ENCODE results near the gene DLGAP1. TPM values are rescaled to one million over a fixed set of nuclear protein-coding genes. Genes with fewer than 3 reads are reported as not detected.

Gene DLGAP1
- total and polyA plus RNA-seq, 10 of the 15 experiments (the other 5 are each of a cell fraction or from before 2014, with no cell fraction given): 0.23 to 27.6 (median 1.9) TPM

GRCh38 chr18:3710712-3711301, 744.3 kb downstream of the DLGAP1 start (continued):
- TF ChIP-seq ZNF687 (IDR thresholded peaks at IDR 0.05) (no peak), IRF3 (IDR thresholded peaks at IDR 0.05) (no peak)

GRCh38 chr18:3709205-3709604, 745.9 kb downstream of the DLGAP1 start:
- intact Hi-C loops (cut with micrococcal nuclease; ENCODE audit: unreplicated experiment) (no loop called here), in situ Hi-C loops (cut with MboI) (no loop called here)
- Histone ChIP-seq H3K36me3 (ENCODE audit: control insufficient read depth in 2 of 2, insufficient read depth in 2 of 2, low read length in 1 of 2) (no peaks in the 10 kb centered on the region), H3K79me2 (ENCODE audit: control insufficient read depth, insufficient read depth, low read length) (no peaks in the 10 kb centered on the region), H3K9me3 (replicated peaks; ENCODE audit: control insufficient read depth, insufficient read depth, low read length) (no peaks in the 10 kb centered on the region), H3K27me3 (replicated peaks in 1 of 2; ENCODE audit: control insufficient read depth in 2 of 2, insufficient read depth in 2 of 2, low read length in 1 of 2) (no peaks in the 10 kb centered on the region), H3K4me1 (ENCODE audit: control insufficient read depth, insufficient read depth, low read length) (no peaks in the 10 kb centered on the region), H3K4me3 (no peak overlapping the region), H4K20me1 (ENCODE audit: control insufficient read depth, insufficient read depth) (no peaks in the 10 kb centered on the region), H3K4me2 (ENCODE audit: control insufficient read depth, insufficient read depth) (no peak overlapping the region), H2AFZ (ENCODE audit: control insufficient read depth, low read depth, low read length) (no peak overlapping the region), H3K27ac (ENCODE audit: control insufficient read depth, insufficient read depth) (no peak overlapping the region), H3K9ac (ENCODE audit: control insufficient read depth, insufficient read depth, low read length) (no peak overlapping the region)
- ATAC-seq (no peak), DNase-seq (ENCODE audit: low read depth, low spot score) (no peak), FAIRE-seq (no peak)
- no TSS peak for BruUV-seq (replicated peaks)
- SMC1A ChIA-PET (ENCODE audit: uncharacterized antibody, unreplicated experiment): interaction anchor here (1.2 to 1.8 kb wide), 6 partner anchors 11 to 42 kb away, joined by 3 to 11 read pairs (median 4); no protein-coding TSS in a partner anchor
- WGBS (ENCODE audit: insufficient coverage, insufficient replicate concordance, low lambda C conversion rate, missing lambda C conversion rate): 0% methylated on average over 4 of the region's 4 CpGs
- RAD21 ChIA-PET (ENCODE audit: unreplicated experiment): interaction anchor here (1.0 to 1.2 kb wide), 2 partner anchors 43 to 286 kb away, joined by 3 to 4 read pairs; no protein-coding TSS in a partner anchor
- TF ChIP-seq EP300 (IDR thresholded peaks at IDR 0.05; ENCODE audit: borderline replicate concordance in 1 of 2, control insufficient read depth in 1 of 2, low read depth in 2 of 2, low read length in 2 of 2): no peak
- TF ChIP-seq BCL11A (IDR thresholded peaks at IDR 0.05; ENCODE audit: low read depth, low read length): no peak
- no peak for TF ChIP-seq NR2F1 (conservative IDR thresholded peaks at IDR 0.05)
- no peak for TF ChIP-seq GATAD2B (conservative IDR thresholded peaks at IDR 0.05; ENCODE audit: low read depth)
- TF ChIP-seq CBX5 (IDR thresholded peaks at IDR 0.05; ENCODE audit: low read depth): no peak
- no peak for TF ChIP-seq CEBPZ (IDR thresholded peaks at IDR 0.05; ENCODE audit: low read depth, low read length)
- TF ChIP-seq E2F4 (IDR thresholded peaks at IDR 0.05; ENCODE audit: low read depth, low read length): no peak
- POLR2A ChIA-PET: no interaction called here
- CTCF ChIA-PET: interaction anchor here (1.4 to 2.4 kb wide), 2 partner anchors 17 to 63 kb away, joined by 3 to 13 read pairs; no protein-coding TSS in a partner anchor
